Colonic mucosa (tissue), 4 donors: ENCODE results near the gene XPA. TPM values are rescaled to one million over a fixed set of nuclear protein-coding genes. Genes with fewer than 3 reads are reported as not detected.

Source experiments
- DNase-seq: peaks from one replicate; pipeline ENCODE4 v3.0.0-alpha.2; 2020
- H3K27ac ChIP-seq: fragments of 200-600 bp; one replicate; pipeline ENCODE4 v1.8.0; 2021
- H3K27me3 ChIP-seq: fragments of 200-600 bp; one replicate; pipeline ENCODE4 v1.8.0; 2021
- H3K36me3 ChIP-seq: fragments of 200-600 bp; one replicate; pipeline ENCODE4 v1.8.0; 2021
- H3K4me1 ChIP-seq: fragments of 200-600 bp; one replicate; pipeline ENCODE4 v1.8.0; 2021; ENCODE audit warnings: mild to moderate bottlenecking
- H3K4me3 ChIP-seq: fragments of 200-600 bp; one replicate; pipeline ENCODE4 v1.8.0; 2021
- H3K9ac ChIP-seq, 2 donors: one replicate each; pipeline ENCODE4 v1.7.0; 2013; ENCODE audit warnings: control low read depth in 2 of 2, low read depth in 2 of 2, low read length in 2 of 2
- H3K9me3 ChIP-seq: fragments of 200-600 bp; one replicate; pipeline ENCODE4 v1.8.0; 2021
- CTCF ChIP-seq: fragments of 200-600 bp; IDR thresholded peaks from one replicate; pipeline ENCODE4 v1.8.0; 2022; ENCODE audit warnings: antibody characterized with exemption, mild to moderate bottlenecking
- intact Hi-C: fragments of 100-400 bp; cut with DNase I; formaldehyde crosslinking; loops from one replicate; pipeline ENCODE4 v1.14.1; 2022
- total RNA-seq, 2 donors: library from RNA; stranded (reverse); fragmentation: NEBNext Ultra II Directional in 1 of 2; extraction: Animal tissue kit (Norgen Biotek cat#: 25700) in 1 of 2; gene quantifications; one replicate each; pipeline ENCODE4 v1.2.1, GENCODE V29; 2021
- donor health status: healthy.
- donor health status: DM: no; HTN: no; CAD: no.
- donor health status: DM: no; HTN: no; CAD: no.

Gene XPA
- total RNA-seq, 2 donors from 2014 or later: 7.0 to 8.0 TPM

- Histone ChIP-seq H3K4me1 (peaks cover 2% of the 10 kb centered on the region), H3K27ac (no peak overlapping the region), H3K27me3 (no peaks in the 10 kb centered on the region), H3K36me3 (peaks cover 9% of the 10 kb centered on the region), H3K9ac (no peak overlapping the region), H3K9me3 (no peaks in the 10 kb centered on the region), H3K4me3 (no peak overlapping the region)
- DNase-seq: no peak
- intact Hi-C loops: no loop called here
- TF ChIP-seq CTCF: no peak
Measured at GRCh38 chr9:97666907-97667686, 30.0 kb downstream of the XPA start.

GRCh38 chr9:97665742-97666141, 31.4 kb downstream of the XPA start:
- intact Hi-C loops: no loop called here
- TF ChIP-seq CTCF: no peak
- Histone ChIP-seq H3K9me3 (no peaks in the 10 kb centered on the region), H3K27me3 (no peaks in the 10 kb centered on the region), H3K27ac (no peak overlapping the region), H3K36me3 (peaks cover 14% of the 10 kb centered on the region), H3K4me1 (no peaks in the 10 kb centered on the region), H3K4me3 (no peak overlapping the region), H3K9ac (no peak overlapping the region)
- no peak for DNase-seq

GRCh38 chr9:97660847-97661246, 36.3 kb downstream of the XPA start:
- H3K9ac ChIP-seq: no peak overlapping the region
- H3K27me3 ChIP-seq: no peaks in the 10 kb centered on the region
- no peaks in the 10 kb centered on the region for H3K4me1 ChIP-seq
- no peak overlapping the region for H3K27ac ChIP-seq
- no peak for DNase-seq
- intact Hi-C loops: no loop called here
- no peaks in the 10 kb centered on the region for H3K9me3 ChIP-seq
- H3K36me3 ChIP-seq: peaks cover 26% of the 10 kb centered on the region
- H3K4me3 ChIP-seq: no peak overlapping the region
- TF ChIP-seq CTCF: no peak

GRCh38 chr9:97660340-97660739, 36.8 kb downstream of the XPA start:
- no peak overlapping the region for H3K27ac ChIP-seq
- intact Hi-C loops: no loop called here
- DNase-seq: no peak

GRCh38 chr9:97659771-97660170, 37.4 kb downstream of the XPA start:
- no peak for DNase-seq
- H3K36me3 ChIP-seq: peaks cover 30% of the 10 kb centered on the region
- no peak overlapping the region for H3K4me3 ChIP-seq
- H3K9ac ChIP-seq: no peak overlapping the region
- no peaks in the 10 kb centered on the region for H3K4me1 ChIP-seq
- no peak for TF ChIP-seq CTCF
- no peaks in the 10 kb centered on the region for H3K27me3 ChIP-seq
- H3K27ac ChIP-seq: no peak overlapping the region
- intact Hi-C loops: no loop called here
- no peaks in the 10 kb centered on the region for H3K9me3 ChIP-seq

More at GRCh38 chr9:97660340-97660739, 36.8 kb downstream of the XPA start:
- TF ChIP-seq CTCF: no peak
- no peaks in the 10 kb centered on the region for H3K9me3 ChIP-seq
- H3K4me1 ChIP-seq: no peaks in the 10 kb centered on the region
- no peaks in the 10 kb centered on the region for H3K27me3 ChIP-seq
- peaks cover 30% of the 10 kb centered on the region for H3K36me3 ChIP-seq
- no peak overlapping the region for H3K4me3 ChIP-seq
- H3K9ac ChIP-seq: no peak overlapping the region
